HS-5 (cell line): Measurements from ENCODE around the gene MPRIP.

Experiments
- DNase-seq: peaks from one replicate; pipeline ENCODE4 v3.0.0-alpha.2; 2012; ENCODE audit warnings: low read depth

Gene MPRIP

DNA sequence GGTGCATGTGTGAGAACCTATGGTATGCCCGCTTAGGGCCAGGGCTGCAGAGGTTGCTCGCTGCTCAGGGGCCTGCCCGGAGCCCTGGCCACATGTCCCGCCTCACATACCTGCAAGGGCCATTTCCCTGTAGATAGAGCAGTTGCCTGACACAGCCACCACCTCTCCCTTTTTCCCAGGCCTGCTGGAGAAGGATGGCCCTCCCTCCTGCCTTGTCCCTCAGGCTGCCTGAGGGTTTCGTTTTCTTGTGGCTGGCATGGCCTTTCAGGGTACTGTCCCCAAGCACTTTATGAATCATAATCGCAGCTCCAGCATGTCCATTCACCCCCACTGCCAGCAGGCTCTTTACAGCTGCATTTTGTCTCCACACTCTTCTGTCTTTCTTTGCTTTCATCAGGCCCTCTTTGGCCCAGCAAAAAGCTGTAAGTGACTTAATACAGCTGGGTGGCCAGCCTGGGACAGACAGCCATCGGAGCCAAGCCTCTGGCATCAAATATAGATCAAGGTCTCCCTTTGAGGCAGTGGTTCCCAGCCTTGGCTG is 65.7 kb downstream of the MPRIP start:
- DNase-seq, result no peak

DNA sequence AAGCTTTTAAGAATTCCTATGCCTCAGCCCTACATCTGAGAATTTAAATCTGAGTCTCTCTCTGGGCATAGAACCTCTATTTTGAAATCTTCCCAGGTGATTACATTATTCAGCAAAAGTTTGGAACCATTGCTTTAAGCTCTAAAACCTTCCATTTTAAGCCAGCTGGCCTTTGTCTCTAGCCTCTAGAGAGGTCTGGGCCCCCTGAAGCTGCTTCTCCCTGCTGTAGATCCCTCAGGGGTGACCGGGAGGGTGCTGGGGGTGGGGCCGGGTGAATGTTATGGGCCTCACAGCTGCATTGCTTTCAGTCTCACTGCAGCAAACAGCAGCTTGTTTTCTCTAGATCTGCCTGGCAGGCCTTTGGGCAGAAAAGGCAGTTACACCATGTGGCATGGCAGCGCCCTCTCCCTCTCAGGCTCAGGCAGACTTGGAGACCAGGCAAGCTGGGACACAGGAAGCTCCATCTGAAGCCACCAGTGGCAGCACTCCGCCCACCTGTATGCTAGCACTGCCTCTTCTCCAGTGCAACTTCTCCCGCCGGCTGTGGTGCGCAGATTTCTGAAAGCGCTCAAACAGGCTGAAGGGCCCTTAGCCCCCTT is 66.3 kb downstream of the MPRIP start:
- DNase-seq, result no peak

DNA sequence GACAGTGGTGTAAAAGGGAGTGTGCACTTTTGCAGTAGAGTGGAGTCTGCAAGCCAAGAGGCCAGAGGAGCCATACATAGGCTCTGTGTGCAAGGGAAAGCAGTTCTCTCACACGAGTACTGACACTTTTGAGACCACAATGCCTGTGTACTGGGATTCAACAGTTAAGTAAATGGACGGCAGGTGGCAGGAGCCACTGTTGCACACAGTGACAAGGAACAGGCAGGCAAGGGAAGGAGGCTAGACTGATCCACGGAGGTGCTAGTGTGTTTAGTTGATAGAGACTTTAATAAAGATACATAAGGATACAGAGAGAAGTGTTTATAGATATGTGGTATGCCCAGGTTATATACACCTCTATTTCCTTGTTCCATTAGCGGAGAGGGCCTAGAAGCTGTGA is 67.0 kb downstream of the MPRIP start:
- DNase-seq, result no peak

DNA sequence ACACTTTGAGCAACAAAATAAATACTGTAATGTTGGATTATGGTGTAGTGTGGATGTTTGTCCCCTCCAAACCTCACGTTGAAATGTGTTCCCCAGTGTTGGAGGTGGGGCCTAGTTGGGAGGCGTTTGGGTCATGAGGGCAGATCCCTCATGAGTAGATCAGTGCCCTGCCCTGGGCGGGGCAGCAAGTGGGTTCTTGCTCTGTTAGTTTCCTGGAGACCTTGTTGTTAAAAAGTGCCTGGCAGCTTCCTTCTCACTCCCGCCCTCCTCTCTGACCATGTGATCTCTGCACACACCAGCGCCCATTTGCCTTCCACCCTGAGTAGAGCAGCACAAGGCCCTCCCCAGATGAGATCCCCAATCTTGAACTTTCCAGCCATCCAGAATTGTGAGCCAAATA is 67.7 kb downstream of the MPRIP start:
- DNase-seq, result no peak

DNA sequence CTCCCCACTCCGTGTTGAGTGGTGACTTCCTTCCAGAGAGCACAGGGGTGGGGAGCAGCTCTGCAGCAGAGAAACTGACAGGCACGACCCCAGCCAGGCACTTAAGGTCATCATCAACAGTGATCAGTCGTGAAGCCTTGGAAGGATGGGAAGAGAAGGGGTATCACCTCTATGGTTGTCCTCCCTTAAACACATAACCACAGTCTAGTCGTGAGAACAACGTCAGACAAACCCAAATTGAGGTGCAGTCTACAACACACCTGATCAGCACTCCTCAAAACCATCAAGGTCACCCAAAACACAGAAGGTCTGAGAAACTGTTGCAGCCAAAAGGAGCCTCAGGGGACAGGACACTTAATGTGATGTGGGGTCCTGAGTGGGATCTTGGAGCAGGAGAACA is 68.3 kb downstream of the MPRIP start:
- no peak for DNase-seq

DNA sequence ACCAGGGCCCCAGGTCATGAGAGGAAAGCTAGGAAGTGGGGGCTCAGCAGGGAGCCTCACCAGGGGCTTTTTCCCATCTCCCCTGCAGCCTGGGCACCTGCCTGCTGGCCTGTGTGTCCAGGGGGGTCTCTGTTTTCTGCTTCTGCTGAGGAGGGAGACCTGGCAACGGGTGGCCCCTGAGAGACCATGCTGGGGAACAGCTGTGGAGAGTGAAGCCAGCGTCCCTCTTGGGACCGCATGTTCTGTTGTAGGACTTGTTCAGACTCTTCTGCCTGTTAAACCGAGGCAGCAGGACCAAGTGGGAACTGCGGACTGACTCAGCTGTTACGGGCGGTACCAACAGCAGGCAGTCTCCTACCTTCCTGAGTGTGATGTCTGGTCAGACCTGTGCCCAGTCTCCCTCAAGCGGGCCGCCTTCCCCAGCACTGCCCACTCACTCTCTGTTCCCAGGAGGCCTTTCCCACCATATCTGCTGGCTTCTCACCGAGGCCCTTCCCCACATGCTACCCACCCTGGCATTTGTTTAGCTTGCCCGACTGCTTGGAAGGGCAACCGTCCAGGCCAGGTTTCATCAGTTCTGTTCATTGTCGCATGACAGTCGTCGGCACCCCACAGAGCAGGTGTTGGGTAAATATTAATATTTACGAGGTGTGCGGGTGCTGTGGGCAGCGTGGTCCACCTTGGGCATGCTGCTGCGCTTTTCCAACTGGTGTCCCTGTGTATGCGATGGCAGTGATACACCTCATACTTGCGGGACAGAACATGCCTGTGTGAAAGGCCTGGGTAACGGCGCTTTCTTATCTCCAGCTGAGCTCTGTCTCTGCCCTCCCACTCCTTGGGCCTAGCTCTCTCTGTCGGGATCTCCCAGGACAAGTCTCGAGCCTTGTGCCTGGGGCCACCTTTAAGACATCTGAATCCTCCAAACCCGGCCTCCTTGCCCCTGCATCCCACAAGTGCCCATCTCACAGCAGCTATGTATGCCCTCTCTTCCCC is 69.4 kb downstream of the MPRIP start:
- DNase-seq, result no peak

DNA sequence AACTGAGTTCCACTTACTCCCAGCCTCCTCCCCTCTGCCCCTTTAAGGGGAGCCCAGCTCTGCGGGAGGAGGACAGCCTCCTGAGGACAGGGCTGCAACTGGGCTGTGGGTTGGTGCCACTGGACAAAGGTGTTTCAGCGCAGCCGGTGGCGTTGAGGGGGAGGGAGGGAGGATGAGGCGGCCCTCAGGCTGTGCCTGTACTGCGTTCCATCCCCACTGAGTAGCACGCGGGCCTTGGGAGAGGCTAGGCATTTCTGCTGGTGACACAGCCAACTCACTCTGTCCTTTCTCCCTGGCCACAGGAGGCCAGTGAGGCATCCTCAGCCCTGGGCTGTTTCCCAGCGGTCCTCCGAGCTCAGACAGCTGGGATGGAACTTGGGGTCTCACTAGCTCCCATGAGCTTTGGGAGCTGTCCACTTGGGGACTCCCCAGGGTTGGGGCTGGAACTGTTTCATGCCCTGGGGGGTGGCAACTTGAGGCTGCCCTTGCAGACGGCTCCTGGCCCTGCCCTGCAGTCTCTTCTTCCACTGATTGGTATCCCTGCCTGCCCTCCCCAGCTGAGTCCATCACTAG is 70.5 kb downstream of the MPRIP start:
- no peak for DNase-seq

DNA sequence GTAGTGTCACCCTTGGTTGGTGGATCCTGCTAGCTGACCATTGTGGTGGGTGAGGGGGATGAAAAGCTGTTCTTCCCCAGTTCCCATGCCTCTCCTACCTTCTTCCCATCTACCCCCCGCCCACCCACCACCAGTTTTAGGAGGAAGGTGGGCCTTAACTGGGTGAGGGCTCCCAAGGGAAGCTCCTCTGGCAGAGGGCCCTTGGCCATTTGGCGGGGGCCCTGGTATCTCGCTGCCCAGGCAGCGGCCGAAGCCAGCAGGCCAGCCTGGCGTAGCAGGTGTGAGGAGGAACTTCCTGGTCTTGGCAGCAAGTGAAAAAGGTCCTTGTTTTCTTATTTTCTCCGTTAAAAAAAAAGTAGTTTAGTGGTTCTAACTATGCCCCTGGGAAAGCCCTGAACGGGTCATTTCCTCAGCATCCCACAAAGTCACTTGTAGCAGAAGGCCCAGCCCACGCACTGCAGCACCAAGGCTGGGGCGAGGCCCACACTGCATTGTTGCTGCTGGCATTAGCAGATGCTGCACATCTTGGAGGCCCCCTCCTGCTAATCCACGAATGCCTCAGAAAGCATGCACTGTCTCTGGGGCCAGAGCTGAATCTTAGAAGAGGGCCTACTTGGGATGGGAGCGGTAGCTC is 72.5 kb downstream of the MPRIP start:
- no peak for DNase-seq

DNA sequence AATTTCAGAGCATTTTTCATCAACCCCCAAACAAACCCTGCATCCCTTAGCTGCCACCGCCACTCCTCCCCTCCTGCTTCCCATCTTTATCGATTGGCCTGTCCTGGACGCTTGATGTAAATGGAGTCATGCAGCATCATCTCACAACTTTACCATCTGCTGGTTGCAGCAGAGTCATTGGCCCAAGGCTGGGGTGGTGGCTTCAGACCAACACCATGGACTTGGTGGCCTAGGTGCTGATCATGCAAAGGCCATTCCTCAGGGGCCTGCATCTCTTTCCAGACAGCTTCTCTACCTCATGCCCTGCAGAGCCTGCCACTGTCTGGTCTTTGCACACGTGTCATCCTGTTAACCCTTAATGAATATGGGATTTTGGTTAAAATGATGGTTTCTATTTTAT is 73.4 kb downstream of the MPRIP start:
- no peak for DNase-seq

DNA sequence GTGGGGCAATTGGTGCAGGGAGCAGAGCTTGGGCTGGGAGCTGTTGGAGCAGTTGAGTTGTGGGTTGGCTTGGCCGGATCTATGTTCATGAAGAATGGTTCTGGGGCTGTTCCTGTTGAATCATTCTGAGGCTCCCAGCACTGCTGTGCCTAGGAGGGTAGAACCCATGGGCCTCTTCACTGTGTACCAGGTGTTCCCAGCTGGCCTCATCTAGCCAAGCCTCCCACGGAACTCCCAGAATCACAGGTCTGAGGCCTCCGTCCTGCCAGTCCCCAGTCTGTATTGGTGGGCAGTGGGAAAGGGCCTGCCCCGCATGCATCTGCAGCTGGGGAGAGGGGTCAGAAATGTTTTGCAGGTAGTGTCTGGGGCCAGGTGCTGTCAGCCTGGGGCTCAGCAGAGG is 74.1 kb downstream of the MPRIP start:
- DNase-seq, result no peak

DNA sequence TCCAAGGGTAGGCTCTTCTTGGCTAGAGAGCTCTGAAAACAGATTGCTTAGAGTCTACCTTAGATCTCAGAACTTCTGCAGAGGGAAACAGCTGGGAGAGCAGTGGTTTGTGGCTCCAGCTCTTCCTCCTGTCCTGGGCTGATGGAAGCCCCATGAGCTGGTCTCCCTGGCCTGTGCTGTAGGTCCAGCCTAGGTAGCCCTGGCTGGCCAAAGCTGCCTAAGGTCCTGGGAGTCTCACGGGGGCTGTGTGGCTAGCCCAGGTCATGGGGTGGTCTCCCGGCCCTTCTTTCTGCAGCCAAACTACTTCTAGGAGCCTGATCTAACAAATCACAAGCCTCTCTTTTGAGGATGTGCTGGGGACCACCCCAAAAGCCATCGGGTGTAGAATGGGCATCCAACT is 75.7 kb downstream of the MPRIP start:
- DNase-seq, result no peak

DNA sequence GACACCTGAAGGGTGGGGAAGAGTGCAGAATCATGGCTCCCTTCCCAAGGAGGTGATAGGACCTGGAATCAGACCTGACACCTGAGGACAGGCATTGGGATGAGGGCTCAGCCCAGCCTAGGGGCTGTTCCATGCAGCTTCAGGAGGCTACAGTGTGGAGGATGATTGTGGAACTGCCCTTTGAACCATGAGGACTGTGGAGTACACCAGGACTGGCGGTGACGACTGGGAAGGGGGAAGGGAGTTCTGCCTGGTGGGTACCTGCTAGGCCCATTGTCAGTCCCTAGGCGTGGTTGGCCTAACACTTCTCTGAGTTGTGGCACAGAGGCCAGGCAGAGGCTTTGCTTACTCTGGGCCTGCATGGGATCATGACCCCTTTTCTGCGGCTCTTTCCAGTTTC is 76.1 kb downstream of the MPRIP start:
- DNase-seq, result no peak

DNA sequence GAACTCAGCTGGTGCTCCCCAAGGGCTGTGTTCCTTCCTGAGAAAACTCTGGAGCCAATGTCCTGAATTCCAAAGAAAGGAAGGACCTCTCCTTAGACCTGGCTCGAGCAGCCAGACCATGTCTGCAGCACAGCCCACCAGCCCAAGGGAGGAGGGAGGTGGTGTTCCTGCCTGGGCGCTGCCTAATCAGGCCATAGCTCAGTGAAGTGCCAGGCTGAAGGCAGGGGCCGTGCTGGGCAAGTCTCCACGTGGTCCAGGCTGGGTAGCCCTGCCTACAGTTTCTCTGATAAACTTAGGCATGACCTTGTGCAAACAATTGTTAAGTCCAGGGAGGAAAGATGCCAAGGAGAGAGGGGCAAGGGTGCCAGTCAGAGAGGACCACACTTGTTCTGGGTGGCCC is 76.8 kb downstream of the MPRIP start:
- no peak for DNase-seq

DNA sequence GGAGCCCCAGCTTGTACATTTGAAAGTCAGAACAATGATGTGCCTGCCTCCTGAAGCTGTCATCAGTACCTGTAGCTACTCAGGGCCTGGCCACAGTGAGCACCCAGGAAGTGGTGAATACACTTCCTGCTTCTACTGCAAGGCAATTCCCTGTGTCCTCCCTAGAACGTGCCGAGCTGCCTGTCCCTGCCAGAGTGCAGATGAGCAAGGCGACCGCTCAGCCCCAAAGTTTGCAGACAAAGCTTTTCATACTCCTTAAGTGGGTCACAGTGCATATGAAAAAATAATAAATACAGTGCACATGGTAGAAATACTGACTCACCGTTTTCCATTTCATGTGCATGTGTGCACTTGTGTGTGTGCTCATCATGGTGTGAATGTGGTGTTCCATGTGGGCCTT is 77.3 kb downstream of the MPRIP start:
- no peak for DNase-seq

DNA sequence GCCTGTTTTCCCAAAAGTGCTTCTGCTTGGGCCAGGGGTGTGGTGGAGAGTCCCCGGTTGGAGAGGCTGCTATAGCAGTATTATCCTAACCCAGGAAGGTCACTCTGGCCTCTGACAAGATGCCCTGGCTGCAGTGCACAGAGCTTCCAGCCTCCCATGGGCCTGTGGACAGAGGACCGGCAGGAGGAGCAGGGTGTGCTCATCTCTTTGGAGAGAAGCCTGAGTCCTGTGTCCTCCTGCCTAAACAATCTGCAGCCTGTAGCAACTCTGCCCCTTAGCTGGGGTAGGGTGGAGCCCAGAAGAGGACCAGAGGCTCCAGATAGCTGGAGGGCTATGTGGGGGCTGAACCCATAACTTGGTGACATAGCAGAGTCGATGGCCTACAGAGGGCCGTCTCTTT is 78.0 kb downstream of the MPRIP start:
- no peak for DNase-seq

DNA sequence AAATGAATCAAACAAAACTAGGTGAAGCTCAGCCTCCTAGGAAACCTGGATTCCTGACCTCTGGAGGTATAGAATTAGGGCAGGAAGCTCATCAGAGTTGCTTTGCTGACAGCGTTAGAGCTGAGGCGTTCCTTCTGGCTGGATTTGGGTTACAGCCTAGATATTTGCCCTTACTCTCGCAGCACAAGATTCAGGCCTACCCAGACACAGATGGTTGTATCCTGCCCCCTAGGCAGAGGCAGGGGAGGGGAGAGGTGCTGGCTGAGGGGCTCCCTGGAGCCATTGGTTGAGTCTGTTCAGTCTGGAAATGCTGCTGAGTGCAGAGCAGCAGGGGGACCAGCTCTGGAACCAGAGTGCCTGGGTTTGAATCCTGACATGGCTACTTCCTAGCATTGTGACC is 78.4 kb downstream of the MPRIP start:
- DNase-seq, result no peak

DNA sequence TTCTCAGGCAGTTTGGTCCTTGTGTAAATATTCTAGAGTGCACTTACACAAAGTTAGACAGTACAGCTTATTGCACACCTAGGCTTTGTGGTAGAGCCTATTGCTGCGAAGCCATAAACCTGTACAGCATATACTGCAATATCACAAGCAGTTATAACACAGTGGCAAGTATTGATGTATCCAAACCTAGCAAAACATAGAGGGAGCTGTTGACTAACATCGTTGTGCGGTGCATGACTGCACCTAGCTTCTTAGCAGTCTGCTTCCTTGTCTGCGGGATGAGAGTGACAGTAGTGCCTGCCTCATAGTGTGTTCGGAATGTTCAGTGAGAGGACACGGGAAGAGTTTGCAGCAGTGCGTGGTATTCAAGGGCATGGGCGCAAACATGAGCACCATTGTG is 78.9 kb downstream of the MPRIP start:
- DNase-seq, result no peak

DNA sequence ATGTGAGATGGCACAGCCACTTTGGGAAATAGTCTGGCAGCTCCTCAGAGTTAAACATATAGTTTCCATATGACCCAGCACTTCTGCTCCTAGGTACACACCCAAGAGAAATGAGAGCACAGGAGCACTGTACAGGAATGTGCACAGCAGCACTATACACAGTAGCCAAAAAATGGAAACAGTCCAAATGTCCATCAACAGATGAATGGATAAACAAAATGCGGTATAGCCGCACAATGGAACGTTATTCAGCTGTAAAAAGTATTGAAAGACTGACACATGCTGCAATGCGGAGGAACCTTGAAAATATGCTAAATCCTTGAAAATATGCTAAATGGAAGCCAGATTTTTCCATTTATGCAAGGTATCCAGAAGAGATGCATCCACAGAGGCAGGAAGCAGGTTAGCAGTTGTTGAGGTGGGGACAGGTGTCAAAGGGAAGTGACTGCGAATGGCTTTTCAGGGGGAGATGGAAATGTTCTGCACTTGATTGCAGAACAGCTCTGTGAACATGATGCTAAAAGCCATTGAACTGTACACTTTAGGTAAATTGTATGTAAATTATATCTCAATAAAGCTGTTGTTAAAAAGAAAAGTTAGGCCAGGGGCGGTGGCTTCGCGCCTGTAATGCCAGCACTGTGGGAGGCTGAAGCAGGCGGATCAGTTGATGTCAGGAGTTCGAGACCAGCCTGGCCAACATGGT is 80.7 kb downstream of the MPRIP start:
- DNase-seq, result no peak

DNA sequence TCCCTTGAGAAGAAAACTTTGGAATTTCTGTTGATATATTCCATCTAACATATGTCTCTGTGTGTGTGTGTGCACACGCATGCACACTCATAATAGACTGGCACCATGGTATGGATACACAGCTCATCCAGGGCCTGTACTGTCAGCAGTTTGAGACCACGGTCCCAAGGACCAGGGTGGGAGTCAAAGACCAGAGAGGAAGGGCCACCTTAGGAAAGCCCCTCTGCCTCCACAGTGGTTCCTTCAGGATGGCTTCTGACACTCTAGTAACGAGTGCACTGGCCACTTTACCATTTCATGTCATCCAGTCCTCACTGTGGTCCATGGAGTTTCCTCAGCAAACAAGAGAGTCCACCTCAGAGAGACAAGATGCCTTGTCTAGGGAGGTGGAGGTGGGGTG is 82.1 kb downstream of the MPRIP start:
- no peak for DNase-seq

DNA sequence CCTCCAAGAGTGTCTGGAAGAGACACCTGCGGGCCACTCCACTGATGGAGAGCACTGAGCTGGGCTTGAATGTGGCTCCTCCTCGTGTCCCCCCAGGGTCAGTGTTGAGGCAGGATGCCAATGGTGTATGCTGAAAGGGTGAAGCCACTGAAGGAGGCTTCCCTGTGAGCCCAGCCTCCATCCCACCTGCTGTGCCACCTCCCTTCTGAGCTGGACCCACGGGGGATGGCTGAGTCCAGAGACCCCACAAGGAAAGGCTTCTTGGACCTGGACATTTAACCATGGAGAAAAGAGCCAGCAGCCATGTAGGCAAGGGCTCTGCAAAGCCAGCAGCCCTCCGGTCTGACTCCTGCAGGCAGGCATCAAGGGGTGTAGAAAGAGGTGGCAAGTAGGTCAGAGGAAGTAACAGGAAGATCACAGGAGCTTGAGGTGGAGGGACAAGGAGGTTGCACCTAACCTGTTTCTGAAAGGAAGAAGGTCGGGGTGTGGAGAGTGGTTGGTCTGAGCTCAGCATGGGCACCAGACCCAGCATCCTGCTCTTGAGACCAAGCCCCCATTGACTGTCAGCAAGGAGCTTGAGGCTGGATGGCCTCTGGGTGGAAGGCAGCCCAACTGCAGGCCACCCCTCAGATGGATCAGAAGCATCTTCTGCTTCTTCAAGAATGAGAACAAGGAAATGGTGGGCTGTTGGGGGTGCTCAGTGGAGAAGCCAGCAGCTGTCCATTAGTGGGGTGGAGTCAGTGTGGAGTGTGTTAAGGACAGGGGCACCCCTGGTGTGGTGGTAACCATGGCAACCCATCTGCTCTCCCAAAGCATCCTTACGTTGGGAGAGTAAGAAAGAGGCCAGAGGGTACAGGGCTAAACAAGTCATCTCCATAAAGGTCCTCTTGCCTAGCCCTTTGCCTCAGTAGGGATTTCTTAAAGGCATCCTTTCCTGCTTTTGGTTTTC is 83.2 kb downstream of the MPRIP start:
- no peak for DNase-seq
